Heart left ventricle (tissue), 16 donors: Measurements from ENCODE around the gene BCL2A1. TPM values are rescaled to one million over a fixed set of nuclear protein-coding genes. Genes with fewer than 3 reads are reported as not detected.

Experiments used
- ATAC-seq, 4 donors: fragments of 200-7000 bp; cut with Tn5 transposase; one replicate each; pipeline ENCODE4 v1.9.1; 2020 to 2022; ENCODE audit warnings: moderate library complexity in 4 of 4, mild to moderate bottlenecking in 3 of 4, moderate number of reproducible peaks in 1 of 4
- DNase-seq, 5 donors: peaks; one replicate each; pipeline ENCODE4 v3.0.0-alpha.2; 2020
- H3K27ac ChIP-seq, 12 donors: fragments of 200-600 bp; sonication (generic) in 4 of 12; one replicate each; pipeline versions ENCODE4 v1.5.0 to v1.8.0; 2016 to 2022; ENCODE audit warnings: mild to moderate bottlenecking in 2 of 12
- H3K27me3 ChIP-seq, 9 donors: fragments of 200-600 bp; sonication (generic) in 2 of 9; one replicate each; pipeline versions ENCODE4 v1.5.1 to v1.8.0; 2016 to 2022; ENCODE audit warnings: mild to moderate bottlenecking in 3 of 9
- H3K36me3 ChIP-seq, 9 donors: fragments of 200-600 bp; sonication (generic) in 2 of 9; one replicate each; pipeline versions ENCODE4 v1.5.0 to v1.8.0; 2018 to 2022; ENCODE audit warnings: mild to moderate bottlenecking in 2 of 9
- H3K4me1 ChIP-seq, 12 donors: fragments of 200-600 bp; sonication (generic) in 4 of 12; one replicate each; pipeline versions ENCODE4 v1.5.0 to v1.8.0; 2016 to 2022; ENCODE audit warnings: mild to moderate bottlenecking in 3 of 12
- H3K4me3 ChIP-seq, 12 donors: fragments of 200-600 bp; sonication (generic) in 4 of 12; one replicate each; pipeline versions ENCODE4 v1.5.0 to v1.8.0; 2017 to 2022; ENCODE audit warnings: mild to moderate bottlenecking in 9 of 12, moderate library complexity in 4 of 12
- H3K9me3 ChIP-seq, 12 donors: fragments of 200-600 bp; sonication (generic) in 4 of 12; one replicate each; pipeline versions ENCODE4 v1.5.0 to v1.8.0; 2016 to 2022; ENCODE audit warnings: mild to moderate bottlenecking in 1 of 12
- POLR2A ChIP-seq, 2 donors: fragments of 450-650 bp; IDR thresholded peaks; one replicate each; pipeline ENCODE4 v1.6.1; 2017; ENCODE audit warnings: antibody characterized with exemption in 2 of 2, mild to moderate bottlenecking in 2 of 2, moderate library complexity in 2 of 2
- WGBS, 4 donors: extraction: QIAGEN DNeasy Blood & Tissue Kit in 2 of 4; methylation state at CpG; one replicate each; pipeline versions ENCODE4 v1.1.5 to v1.1.7; 2013 to 2018; 5-methylcytosine and 5-hydroxymethylcytosine counted together
- intact Hi-C, 10 donors: fragments of 100-400 bp; cut with DNase I; formaldehyde crosslinking; loops; one replicate each; pipeline versions ENCODE4 v1.11.1 to v1.14.2; 2022
- polyA plus RNA-seq, 2 donors: library from polyadenylated mRNA; stranded (reverse); fragments of 200-250 nt; gene quantifications; one replicate each; pipeline ENCODE4 v1.2.3, GENCODE V29; 2013
- total RNA-seq, 9 donors: library from RNA; depleted of rRNA in 2 of 9; stranded (reverse); fragments of >200 nt in 2 of 9; fragmentation: NEBNext Ultra II Directional in 3 of 9; extraction: Animal tissue kit (Norgen Biotek cat#: 25700) in 3 of 9; gene quantifications; one replicate each; pipeline versions ENCODE4 v1.1.0 to v1.2.4, GENCODE V29; 2016 to 2023
- TF ChIP-seq, protein P1 (sequence below), 12 donors: fragments of 200-600 bp; sonication (generic) in 4 of 12; IDR thresholded peaks; one replicate each; pipeline versions ENCODE4 v1.5.0 to v1.8.0; 2018 to 2022; ENCODE audit warnings: antibody characterized with exemption in 12 of 12, mild to moderate bottlenecking in 5 of 12
- donor health status: ischemic (EF 13 %, LVEDD 7.1; RV severe dilation, severe dysfunction).
- donor health status: healthy with polysubstance abuse.
- donor health status: DM: no; HTN: yes; CAD: no.
- donor health status: DM: no; HTN: no; CAD: no.
- donor health status: ischemic (EF 25% LVEDD 6.9; RV normal size, moderate dysfunction).
- donor health status: ischemic (EF 25% LVEDD 5.7; RV mildly dilated, moderate dysfunction).
- donor health status: healthy.
- donor health status: DM: yes; HTN: yes; CAD: no.
- donor health status: ischemic (EF 35%, LVEDD 5.7; RV mildly dilated, moderate dysfunction).
- donor health status: nonischemic (EF 11% LVEDD 7.7; RV severe dilation, severe dysfunction).
- donor health status: DM: yes; HTN: yes; CAD: no.
- donor health status: PGD.
- donor health status: ischemic (EF 29% LVEDD 5.4; RV normal size, mild dysfunction).
- donor health status: nonischemic (EF 23%, LVEDD 6.1; RV moderate dilation, normal function).

The BCL2A1 gene
- total and polyA plus RNA-seq, 11 donors: 0.23 to 28.6 (median 0.99) TPM; not detected in 1

DNA sequence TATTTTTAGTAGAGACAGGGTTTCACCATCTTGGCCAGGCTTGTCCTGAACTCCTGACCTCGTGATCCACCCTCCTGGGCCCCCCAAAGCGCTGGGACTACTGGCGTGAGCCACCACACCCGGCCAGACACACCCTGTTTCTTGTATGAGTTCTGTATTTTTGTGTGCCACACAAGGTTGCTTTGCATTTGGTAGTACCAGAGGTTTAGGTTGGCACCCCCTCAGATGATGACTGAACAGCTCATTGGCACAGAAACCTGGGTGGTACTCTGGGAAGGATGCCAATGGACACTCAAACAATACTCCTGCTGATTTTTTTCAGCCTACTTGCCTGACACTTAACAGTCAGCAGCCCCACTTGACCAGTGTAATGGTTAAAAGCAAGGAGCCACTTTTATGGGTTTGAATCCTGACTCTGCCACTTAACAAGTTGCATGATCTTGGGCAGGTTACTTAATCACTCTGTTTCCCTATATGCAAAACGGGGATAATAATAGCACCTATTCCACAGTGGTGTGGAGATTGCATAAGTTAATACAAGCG, 39.2 kb upstream of the BCL2A1 start:
- Histone ChIP-seq H3K4me1 (no peaks in the 10 kb centered on the region), H3K9me3 (peaks cover 0 to 11% (median 0%) of the 10 kb centered on the region in 12 donors), H3K36me3 (no peaks in the 10 kb centered on the region), H3K27me3 (no peaks in the 10 kb centered on the region), H3K4me3 (no peak overlapping the region), H3K27ac (no peak overlapping the region)
- DNase-seq (no peak), ATAC-seq (no peak)
- intact Hi-C loops: loop anchor here in 1 of 10 donors (10.0 kb wide), 1 partner anchor 55 kb away; no protein-coding TSS in a partner anchor
- 69 to 80% (median 71%) methylated on average over 6 of the region's 6 CpGs for WGBS, 4 donors
- no peak for TF ChIP-seq POLR2A (IDR thresholded peaks at IDR 0.05)
- TF ChIP-seq, protein P1, sequence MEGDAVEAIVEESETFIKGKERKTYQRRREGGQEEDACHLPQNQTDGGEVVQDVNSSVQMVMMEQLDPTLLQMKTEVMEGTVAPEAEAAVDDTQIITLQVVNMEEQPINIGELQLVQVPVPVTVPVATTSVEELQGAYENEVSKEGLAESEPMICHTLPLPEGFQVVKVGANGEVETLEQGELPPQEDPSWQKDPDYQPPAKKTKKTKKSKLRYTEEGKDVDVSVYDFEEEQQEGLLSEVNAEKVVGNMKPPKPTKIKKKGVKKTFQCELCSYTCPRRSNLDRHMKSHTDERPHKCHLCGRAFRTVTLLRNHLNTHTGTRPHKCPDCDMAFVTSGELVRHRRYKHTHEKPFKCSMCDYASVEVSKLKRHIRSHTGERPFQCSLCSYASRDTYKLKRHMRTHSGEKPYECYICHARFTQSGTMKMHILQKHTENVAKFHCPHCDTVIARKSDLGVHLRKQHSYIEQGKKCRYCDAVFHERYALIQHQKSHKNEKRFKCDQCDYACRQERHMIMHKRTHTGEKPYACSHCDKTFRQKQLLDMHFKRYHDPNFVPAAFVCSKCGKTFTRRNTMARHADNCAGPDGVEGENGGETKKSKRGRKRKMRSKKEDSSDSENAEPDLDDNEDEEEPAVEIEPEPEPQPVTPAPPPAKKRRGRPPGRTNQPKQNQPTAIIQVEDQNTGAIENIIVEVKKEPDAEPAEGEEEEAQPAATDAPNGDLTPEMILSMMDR (IDR thresholded peaks at IDR 0.05): no peak

DNA sequence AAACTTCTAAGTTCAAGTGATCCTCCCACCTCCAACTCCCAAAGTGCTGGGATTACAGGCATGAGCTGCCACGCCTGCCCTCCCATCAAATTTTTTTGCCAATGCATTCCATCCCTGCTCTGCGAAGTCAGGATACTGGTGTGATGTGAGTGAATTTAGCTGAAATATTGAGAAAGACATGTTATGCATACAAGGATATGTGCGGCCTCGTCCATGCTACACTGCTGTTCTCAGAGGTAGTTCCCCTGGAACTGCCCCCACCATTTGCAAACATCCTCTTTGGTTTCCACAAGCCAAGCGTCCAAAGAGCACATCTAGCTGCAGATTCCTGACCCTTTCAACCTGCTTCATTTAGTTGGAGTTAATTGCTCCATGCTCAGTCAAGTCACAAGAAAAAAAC, 36.5 kb upstream of the BCL2A1 start:
- H3K4me3 ChIP-seq: no peak overlapping the region
- intact Hi-C loops: no loop called here
- WGBS, 4 donors: 85 to 88% (median 86%) methylated on average over 5 of the region's 5 CpGs
- no peak for TF ChIP-seq POLR2A (IDR thresholded peaks at IDR 0.05)
- TF ChIP-seq, protein P1 (IDR thresholded peaks at IDR 0.05): no peak
- H3K36me3 ChIP-seq: no peaks in the 10 kb centered on the region
- no peak for DNase-seq
- H3K4me1 ChIP-seq: no peaks in the 10 kb centered on the region
- ATAC-seq: no peak
- H3K27me3 ChIP-seq: no peaks in the 10 kb centered on the region
- no peak overlapping the region for H3K27ac ChIP-seq
- no peaks in the 10 kb centered on the region for H3K9me3 ChIP-seq

DNA sequence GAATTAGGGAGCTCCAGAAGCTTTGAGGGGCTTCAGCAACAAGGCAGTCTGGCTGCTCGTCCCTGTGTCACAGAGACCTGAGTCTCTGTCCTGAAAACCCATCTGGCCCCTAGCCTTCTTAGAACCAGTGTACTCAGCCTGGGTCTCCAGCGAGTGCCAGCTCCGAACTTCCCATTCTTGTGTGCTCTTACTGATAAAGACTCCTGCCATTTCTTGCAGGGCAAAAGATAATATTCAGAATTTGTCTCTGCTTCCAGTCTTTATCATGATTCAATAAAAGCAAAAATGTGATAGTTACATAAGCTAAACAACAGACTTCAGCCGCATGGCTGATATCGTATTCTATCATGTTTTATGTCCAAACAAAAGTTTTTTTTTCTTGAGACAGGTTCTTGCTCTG, 36.0 kb upstream of the BCL2A1 start:
- Histone ChIP-seq H3K4me3 (no peak overlapping the region), H3K36me3 (no peaks in the 10 kb centered on the region), H3K27ac (no peak overlapping the region), H3K9me3 (no peaks in the 10 kb centered on the region), H3K4me1 (no peaks in the 10 kb centered on the region), H3K27me3 (no peaks in the 10 kb centered on the region)
- TF ChIP-seq POLR2A (IDR thresholded peaks at IDR 0.05): no peak
- TF ChIP-seq, protein P1 (IDR thresholded peaks at IDR 0.05): no peak
- intact Hi-C loops: no loop called here
- DNase-seq: no peak
- WGBS, 4 donors: 67 to 76% (median 72%) methylated on average over 5 of the region's 5 CpGs
- ATAC-seq: no peak

DNA sequence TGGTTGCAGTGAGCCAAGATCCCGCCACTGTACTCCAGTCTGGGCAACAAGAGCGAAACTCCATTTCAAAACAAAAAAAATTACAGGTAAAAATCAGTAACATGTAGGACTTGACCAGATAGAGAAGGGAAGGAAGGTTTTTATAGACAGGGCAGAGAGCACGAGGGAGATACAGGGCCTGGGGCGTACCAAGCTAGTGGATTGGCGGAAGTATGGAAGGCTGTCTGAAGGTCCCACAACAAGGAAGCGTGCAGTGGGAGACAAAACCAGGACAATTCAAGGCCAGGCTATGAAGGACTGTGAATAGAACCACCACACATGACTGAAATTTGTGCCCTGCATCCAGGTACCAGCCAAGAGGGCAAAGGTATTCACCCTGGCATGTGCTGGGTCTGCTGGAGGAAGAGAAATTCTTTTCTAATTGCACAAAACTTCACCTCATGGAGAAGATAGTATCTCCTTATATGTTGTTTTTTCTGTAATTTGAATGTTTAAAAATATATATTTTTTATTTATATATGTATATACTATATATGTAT, 33.0 kb upstream of the BCL2A1 start:
- no peaks in the 10 kb centered on the region for H3K4me1 ChIP-seq
- 89 to 98% (median 96%) methylated on average over 6 of the region's 6 CpGs for whole genome bisulfite sequencing, 4 donors
- DNase-seq: no peak
- TF ChIP-seq, protein P1 (IDR thresholded peaks at IDR 0.05): no peak
- no peak for TF ChIP-seq POLR2A (IDR thresholded peaks at IDR 0.05)
- H3K36me3 ChIP-seq: no peaks in the 10 kb centered on the region
- intact Hi-C loops: no loop called here
- ATAC-seq: no peak
- H3K27me3 ChIP-seq: no peaks in the 10 kb centered on the region
- H3K27ac ChIP-seq: no peak overlapping the region
- peaks cover 0 to 4% (median 0%) of the 10 kb centered on the region in 12 donors for H3K9me3 ChIP-seq
- H3K4me3 ChIP-seq: no peak overlapping the region
